NCI-H2107 treated with DMSO at 0.1 percent for 48 hours (cell line): ENCODE results near the gene KCNH5.

Experiments
- DNase-seq: peaks from one replicate; lab custom pipeline; 2025; ENCODE audit not compliant: unreplicated experiment; lab: John Stamatoyannopoulos, UW

KCNH5 gene

DNA sequence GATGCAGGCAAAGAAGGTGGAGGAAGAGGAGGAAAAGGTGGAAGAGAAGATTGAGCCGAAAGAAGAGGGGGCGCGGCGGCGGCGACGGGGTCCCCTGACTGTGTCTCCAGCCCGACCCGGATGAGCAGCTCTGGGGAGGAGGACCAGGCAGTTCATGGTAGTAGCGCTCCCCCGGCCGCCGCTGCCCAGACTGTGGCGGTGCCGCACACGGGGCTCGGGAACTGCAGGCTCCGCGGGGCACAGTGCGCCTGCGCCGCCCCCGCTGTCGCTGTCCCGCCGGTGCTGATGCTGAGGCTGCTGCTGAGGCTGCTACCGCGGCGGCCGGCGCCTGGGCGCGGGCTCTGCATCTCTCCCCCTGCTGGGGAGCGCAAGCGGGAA, at the start of gene KCNH5:
Gene KCNH5, minus strand, starts transcription at position 225 of the 378 bp plus-strand sequence. CDS start 272 bp downstream, outside the sequence.
- DNase-seq: peak; percentile 74

DNA sequence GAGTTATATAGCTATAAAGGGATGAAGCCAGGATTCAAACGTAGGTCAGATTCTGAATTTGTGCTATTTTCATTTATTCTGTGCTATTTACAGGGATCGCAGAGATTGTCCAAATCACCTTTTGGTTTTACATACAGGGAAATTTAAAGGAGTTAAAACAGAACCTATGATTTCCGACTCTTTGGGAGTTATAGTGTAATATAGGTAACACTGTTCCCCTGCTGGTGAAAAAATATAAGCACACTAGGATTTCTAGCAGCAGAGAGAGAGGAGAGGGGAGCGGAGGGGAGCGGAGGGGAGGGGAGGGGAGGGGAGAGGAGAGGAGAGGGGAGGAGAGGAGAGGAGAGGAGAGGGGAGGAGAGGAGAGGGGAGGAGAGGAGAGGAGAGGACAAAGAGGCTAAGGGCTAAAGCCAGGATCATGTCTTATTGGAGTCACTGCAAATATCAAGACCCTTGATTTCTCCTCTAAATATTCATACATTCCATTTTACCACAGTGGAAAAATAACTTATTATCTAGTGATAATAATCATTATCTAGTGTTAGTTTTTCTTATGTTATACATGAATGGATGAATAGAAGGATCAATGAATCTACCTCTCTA, 46.2 kb upstream of the KCNH5 start:
- no peak for DNase-seq

GRCh38 chr14:63088865-63089264, 43.6 kb upstream of the KCNH5 start:
- no peak for DNase-seq

GRCh38 chr14:63078569-63078968, 33.3 kb upstream of the KCNH5 start:
- DNase-seq: no peak

GRCh38 chr14:63076488-63076887, 31.2 kb upstream of the KCNH5 start:
- no peak for DNase-seq

DNA sequence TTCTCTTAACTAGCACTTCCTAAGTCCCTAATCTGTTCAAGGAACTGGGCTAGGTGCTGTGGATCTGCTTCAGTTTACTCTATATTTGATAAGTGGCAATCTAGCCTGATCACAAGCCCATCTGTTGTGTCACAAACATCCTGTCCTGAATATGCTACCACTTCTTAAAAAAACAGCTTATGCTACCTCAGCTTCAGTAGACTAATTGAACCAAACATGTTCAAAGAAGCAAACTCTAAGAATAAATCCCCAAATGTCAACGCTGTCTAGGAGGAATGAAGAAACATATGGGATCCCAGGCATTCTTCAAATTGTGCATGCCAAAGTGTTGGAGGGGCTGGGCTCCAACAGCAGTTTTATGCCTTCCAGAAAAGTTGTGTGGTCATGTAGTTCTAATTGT, 10.4 kb upstream of the KCNH5 start:
- no peak for DNase-seq

GRCh38 chr14:63051992-63052391, 6.7 kb upstream of the KCNH5 start:
- no peak for DNase-seq

GRCh38 chr14:63051301-63051700, 6.0 kb upstream of the KCNH5 start:
- DNase-seq: no peak

- no peak for DNase-seq
Observed at GRCh38 chr14:63050694-63051093, 5.4 kb upstream of the KCNH5 start.

- DNase-seq: peak; percentile 77
Observed at GRCh38 chr14:63046339-63047268, 1.3 kb upstream of the KCNH5 start.

- DNase-seq: peak; percentile 74
Observed at GRCh38 chr14:63045612-63046320, 508 bp upstream of the KCNH5 start.

DNA sequence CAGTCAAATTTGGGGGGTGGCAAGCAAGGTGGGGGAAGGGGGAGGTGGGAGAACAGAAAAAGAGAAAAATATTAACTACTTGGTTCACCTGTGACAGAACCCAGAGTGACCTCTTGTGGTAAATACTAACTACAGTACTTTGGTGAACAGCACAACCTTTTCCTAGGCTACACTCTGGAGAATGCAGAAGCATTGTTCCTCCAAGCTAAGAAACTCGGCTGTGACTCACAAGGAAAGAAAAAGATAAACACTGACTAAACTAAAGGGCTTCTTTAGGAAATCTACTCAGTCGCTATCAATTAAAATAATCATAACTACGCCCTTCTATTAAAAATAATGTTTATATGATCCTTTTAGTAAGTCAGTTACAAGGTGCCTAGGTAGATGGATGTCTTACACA, 5.4 kb downstream of the KCNH5 start:
- peak; percentile 89 for DNase-seq

DNA sequence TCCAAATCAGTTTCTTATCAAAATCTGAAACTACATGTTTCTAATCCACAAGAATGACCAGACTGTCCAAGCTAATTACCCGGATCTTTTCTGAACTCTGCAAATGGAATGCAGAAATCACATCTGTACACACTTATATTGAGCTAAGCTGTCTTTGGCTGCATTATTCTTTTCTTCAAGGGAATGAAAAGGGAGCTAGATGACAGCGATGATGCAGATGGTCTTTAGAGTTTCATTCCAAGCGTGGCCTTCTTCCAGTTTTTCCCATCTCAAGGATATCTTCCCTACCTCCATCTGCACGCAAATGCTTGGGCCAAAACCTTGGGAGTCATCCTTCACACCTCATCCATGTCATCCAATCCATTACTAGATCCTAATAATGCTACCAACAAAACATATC, 12.6 kb downstream of the KCNH5 start:
- no peak for DNase-seq

DNA sequence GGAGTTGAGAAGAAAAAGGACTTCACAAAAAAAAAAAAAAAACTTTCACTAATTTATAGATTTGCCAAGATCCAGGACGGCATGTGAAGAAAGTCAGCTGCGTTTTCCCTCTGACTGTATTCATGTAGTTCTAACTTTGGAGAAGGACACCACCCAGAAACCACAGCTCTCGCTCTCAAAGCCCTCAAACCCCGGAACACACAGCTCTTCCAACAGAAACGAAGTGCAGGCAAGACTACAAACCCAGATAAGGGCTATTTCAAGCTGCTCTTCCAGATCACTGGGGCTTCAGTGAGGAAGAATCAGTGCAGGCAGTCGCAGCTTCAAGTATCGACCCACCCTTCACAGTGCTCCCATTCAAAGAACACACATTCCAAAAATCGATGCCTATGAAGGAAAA, 13.2 kb downstream of the KCNH5 start:
- no peak for DNase-seq

DNA sequence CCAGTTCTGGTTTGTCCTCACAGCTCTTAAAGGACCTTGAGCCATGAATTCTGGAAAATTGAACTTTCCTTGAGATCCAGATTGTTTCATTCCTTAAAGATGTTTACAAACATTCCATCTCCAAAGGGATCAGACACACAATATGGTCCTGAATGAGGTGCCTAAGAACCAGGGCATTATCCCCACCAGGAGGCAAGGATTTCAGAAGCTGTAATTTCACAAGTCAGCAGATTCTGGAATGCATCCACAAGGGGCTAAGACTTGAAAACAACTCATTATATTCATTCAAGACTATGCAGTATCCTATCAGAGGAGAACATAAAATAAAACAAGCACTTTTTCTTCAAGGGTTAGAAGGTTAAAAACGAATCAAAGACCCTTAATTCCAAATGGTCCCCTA, 15.1 kb downstream of the KCNH5 start:
- no peak for DNase-seq

- DNase-seq: no peak
Observed at GRCh38 chr14:63027719-63028118, 17.5 kb downstream of the KCNH5 start.

GRCh38 chr14:63026491-63026890, 18.8 kb downstream of the KCNH5 start:
- no peak for DNase-seq

DNA sequence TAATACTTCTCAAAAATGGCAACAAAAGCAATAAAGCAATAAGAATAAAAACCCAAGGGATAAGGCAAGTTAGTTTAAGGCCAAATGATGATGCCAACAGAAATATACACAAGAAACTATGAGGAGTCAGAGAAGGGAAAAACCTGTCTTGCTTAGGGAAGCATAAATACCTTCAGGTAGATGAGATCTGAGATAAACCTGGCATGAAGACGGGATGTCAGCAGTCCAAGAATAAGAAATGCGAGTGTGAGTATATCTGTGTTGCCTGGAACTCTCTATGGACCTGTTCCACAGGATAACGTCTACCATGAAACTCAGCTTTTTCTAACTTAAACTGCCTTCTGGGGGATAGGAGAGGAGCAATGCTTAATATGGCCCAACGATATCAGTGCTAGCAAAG, 30.6 kb downstream of the KCNH5 start:
- DNase-seq: no peak

- no peak for DNase-seq
Observed at GRCh38 chr14:63012171-63012570, 33.1 kb downstream of the KCNH5 start.

DNA sequence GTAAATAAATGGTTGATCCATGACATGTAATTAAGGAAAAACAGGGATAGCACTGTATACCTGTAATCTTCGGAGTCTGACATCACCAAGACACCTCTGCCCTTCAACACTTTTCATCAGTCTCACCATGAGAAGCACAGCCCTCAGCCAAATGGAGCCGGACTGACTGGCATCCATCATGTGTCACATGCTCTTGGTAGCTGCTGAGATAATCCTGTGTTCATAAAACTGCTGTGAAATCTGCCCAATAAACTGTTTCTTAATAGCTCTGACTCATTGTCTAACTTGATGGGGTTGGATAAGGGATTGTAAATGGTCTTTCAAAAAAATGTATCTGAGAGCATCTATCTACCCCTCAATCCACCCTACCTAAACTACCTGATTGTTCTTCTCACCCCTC, 33.6 kb downstream of the KCNH5 start:
- no peak for DNase-seq

DNA sequence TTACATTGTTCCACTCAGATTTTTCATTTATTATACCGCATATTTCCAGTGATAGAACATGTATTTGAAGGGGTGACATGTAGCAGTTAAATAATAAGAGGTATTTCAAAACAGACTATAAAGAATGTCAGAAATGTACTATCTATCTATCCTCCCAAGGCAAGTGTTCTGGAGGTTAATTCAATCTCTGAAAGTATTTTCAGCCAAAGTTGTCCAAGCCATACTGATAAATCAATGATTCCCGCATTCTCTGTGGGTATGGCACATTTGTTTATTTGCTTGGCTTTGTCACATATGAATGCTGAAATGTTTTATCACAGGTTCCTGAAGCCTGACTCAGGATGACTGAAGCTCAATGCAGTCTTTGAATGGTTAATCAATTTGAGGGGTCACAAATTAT, 35.8 kb downstream of the KCNH5 start:
- no peak for DNase-seq

DNA sequence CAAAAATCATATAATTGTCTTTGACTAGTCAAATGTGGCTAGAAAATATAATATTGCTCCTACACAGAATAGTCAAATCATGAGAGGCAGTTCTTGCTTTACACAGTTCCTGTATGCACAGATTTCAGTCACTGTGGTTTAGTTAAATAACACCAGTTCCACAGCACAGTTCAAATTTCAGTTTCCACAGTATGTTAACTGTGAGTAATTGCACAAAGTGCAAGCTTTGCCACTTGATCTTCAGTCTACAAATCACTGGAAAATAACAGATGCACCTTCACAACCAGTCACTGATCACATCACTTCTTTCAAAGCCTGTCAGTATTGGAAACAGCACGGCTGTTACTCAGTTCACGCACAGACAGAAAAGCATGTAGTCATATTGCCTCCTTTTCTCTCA, 38.7 kb downstream of the KCNH5 start:
- DNase-seq: peak; percentile 56
